Measurements from ENCODE around the gene SLC43A1.

Gene SLC43A1

DNA sequence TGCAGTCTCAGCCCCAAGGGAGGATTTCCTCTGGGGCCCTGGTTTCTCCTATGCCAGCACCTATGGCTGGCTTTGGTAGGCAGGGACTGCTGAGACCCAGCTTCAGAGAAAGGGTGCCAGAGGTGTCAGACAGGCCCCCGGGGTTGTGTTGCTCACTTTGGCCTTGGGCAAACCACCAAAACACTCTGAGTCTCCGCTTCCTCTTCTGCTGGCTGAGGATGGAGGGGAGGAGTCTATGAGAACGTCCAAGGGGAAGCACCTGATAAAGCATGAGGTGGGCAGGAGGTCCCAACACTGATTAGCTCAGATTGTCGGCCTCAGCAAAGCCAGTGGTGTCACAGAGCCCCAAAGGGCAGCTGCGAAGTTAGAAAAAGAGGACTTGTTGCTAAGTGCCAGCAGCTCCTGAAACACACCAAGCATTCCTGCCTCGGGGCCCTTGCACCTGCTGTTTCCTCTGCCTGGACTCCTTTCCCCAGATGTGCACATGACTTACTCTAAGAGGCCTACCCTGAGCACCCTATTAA is 32.4 kb upstream of the SLC43A1 start:
- Histone ChIP-seq H3K4me2 (ENCODE audit: low read length) (no peak overlapping the region), H4K12ac (ENCODE audit: low read depth, low read length) (no peak overlapping the region), H3K27me3 (ENCODE audit: insufficient read depth, low read length) (no peaks in the 10 kb centered on the region), H3K18ac (ENCODE audit: low read length) (no peak overlapping the region), H3K14ac (ENCODE audit: low read length) (no peak overlapping the region), H3K4me1 (ENCODE audit: control insufficient read depth in 1 of 2, insufficient read depth in 2 of 2, low read length in 2 of 2) (peaks cover 13 to 14% of the 10 kb centered on the region in 2 experiments), H3K79me2 (ENCODE audit: control insufficient read depth, insufficient read depth, low read length, poor library complexity) (no peaks in the 10 kb centered on the region), H4K8ac (ENCODE audit: low read depth, low read length) (no peak overlapping the region), H3K4ac (ENCODE audit: low read depth, low read length) (no peak overlapping the region), H2BK120ac (ENCODE audit: insufficient read depth, low read length, poor library complexity) (no peak overlapping the region), H3K4me3 (ENCODE audit: low read depth, low read length) (no peak overlapping the region), H3K9me3 (ENCODE audit: insufficient read depth, low read depth, low read length) (no peaks in the 10 kb centered on the region), H2BK12ac (ENCODE audit: low read length) (no peak overlapping the region), H3K79me1 (ENCODE audit: low read length) (no peaks in the 10 kb centered on the region), H2AFZ (ENCODE audit: insufficient read depth, low read length, poor library complexity) (no peak overlapping the region), H4K91ac (ENCODE audit: low read depth, low read length) (no peak overlapping the region), H3K27ac (ENCODE audit: low read depth, low read length) (no peak overlapping the region), H2BK5ac (ENCODE audit: low read depth, low read length, poor library complexity) (no peak overlapping the region), H2AK5ac (ENCODE audit: low read length) (no peak overlapping the region), H3K9ac (ENCODE audit: low read length) (no peak overlapping the region), H3K36me3 (ENCODE audit: control insufficient read depth in 1 of 2, insufficient read depth in 2 of 2, low read length in 2 of 2) (no peaks in the 10 kb centered on the region), H3K23ac (ENCODE audit: low read length) (no peak overlapping the region)
- WGBS (ENCODE audit: extremely low coverage, insufficient coverage, insufficient read length), result no CpG with 5 or more reads among the region's 6 CpGs
- peak; percentile 77 to 83 for DNase-seq

DNA sequence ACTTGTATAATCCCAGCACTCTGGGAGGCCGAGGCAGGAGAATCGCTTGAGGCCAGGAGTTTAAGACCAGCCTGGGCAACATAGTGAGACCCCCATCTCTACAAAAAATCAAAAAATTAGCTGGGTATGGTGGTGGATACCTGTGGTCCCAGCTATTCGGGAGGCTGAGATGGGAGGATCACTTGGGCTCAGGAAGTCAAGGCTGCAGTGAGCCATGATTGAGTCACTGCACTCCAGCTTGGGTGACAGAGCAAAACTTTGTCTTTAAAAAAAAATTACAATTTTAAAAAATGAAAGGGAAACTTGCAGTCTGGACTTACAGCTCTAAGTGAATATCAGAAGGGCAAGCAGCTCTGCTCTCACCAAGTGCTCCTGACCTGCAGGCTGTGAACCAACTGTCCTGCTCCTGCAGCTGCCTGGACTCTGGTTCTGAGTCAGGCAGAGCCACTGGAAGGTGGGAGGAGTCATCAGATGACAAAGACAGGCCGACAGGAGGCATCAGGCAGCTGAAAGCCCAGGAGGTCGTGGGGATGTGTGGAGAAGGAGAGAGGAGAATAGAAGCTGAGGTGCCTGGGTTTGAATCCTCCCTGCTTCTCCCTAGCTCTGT is 31.5 kb upstream of the SLC43A1 start:
- H3K14ac ChIP-seq (ENCODE audit: low read length), result no peak overlapping the region
- H3K4me3 ChIP-seq (ENCODE audit: low read depth, low read length), result no peak overlapping the region
- WGBS (ENCODE audit: extremely low coverage, insufficient coverage, insufficient read length), result no CpG with 5 or more reads among the region's 5 CpGs
- no peaks in the 10 kb centered on the region for H3K36me3 ChIP-seq (ENCODE audit: control insufficient read depth in 1 of 2, insufficient read depth in 2 of 2, low read length in 2 of 2)
- no peak overlapping the region for H2BK120ac ChIP-seq (ENCODE audit: insufficient read depth, low read length, poor library complexity)
- no peaks in the 10 kb centered on the region for H3K9me3 ChIP-seq (ENCODE audit: insufficient read depth, low read depth, low read length)
- no peak overlapping the region for H4K91ac ChIP-seq (ENCODE audit: low read depth, low read length)
- H3K4ac ChIP-seq (ENCODE audit: low read depth, low read length), result no peak overlapping the region
- no peak overlapping the region for H2AK5ac ChIP-seq (ENCODE audit: low read length)
- peaks cover 9 to 10% of the 10 kb centered on the region in 2 experiments for H3K4me1 ChIP-seq (ENCODE audit: control insufficient read depth in 1 of 2, insufficient read depth in 2 of 2, low read length in 2 of 2)
- no peak overlapping the region for H3K9ac ChIP-seq (ENCODE audit: low read length)
- peak in 1 of 2 donors; percentile 46 for DNase-seq
- no peak overlapping the region for H3K23ac ChIP-seq (ENCODE audit: low read length)
- no peak overlapping the region for H2AFZ ChIP-seq (ENCODE audit: insufficient read depth, low read length, poor library complexity)
- no peak overlapping the region for H2BK12ac ChIP-seq (ENCODE audit: low read length)
- no peaks in the 10 kb centered on the region for H3K79me1 ChIP-seq (ENCODE audit: low read length)
- no peak overlapping the region for H4K12ac ChIP-seq (ENCODE audit: low read depth, low read length)
- no peak overlapping the region for H4K8ac ChIP-seq (ENCODE audit: low read depth, low read length)
- H3K18ac ChIP-seq (ENCODE audit: low read length), result no peak overlapping the region
- no peak overlapping the region for H2BK5ac ChIP-seq (ENCODE audit: low read depth, low read length, poor library complexity)
- H3K27ac ChIP-seq (ENCODE audit: low read depth, low read length), result no peak overlapping the region
- H3K79me2 ChIP-seq (ENCODE audit: control insufficient read depth, insufficient read depth, low read length, poor library complexity), result no peaks in the 10 kb centered on the region
- no peak overlapping the region for H3K4me2 ChIP-seq (ENCODE audit: low read length)
- H3K27me3 ChIP-seq (ENCODE audit: insufficient read depth, low read length), result no peaks in the 10 kb centered on the region

- Histone ChIP-seq H3K4me3 (ENCODE audit: low read depth, low read length) (no peak overlapping the region), H3K14ac (ENCODE audit: low read length) (no peak overlapping the region)
- WGBS (ENCODE audit: extremely low coverage, insufficient coverage, insufficient read length), result no CpG with 5 or more reads among the region's 7 CpGs
Measured at GRCh38 chr11:57546451-57546850, 30.9 kb upstream of the SLC43A1 start.

GRCh38 chr11:57545883-57546282 is 30.4 kb upstream of the SLC43A1 start:
- no CpG with 5 or more reads among the region's 13 CpGs for WGBS (ENCODE audit: extremely low coverage, insufficient coverage, insufficient read length)

More at GRCh38 chr11:57546451-57546850, 30.9 kb upstream of the SLC43A1 start:
- H3K4me1 ChIP-seq (ENCODE audit: control insufficient read depth in 1 of 2, insufficient read depth in 2 of 2, low read length in 2 of 2), result peaks cover 8 to 10% of the 10 kb centered on the region in 2 experiments
- H3K79me2 ChIP-seq (ENCODE audit: control insufficient read depth, insufficient read depth, low read length, poor library complexity), result no peaks in the 10 kb centered on the region
- H4K12ac ChIP-seq (ENCODE audit: low read depth, low read length), result no peak overlapping the region
- no peaks in the 10 kb centered on the region for H3K9me3 ChIP-seq (ENCODE audit: insufficient read depth, low read depth, low read length)
- H3K27me3 ChIP-seq (ENCODE audit: insufficient read depth, low read length), result no peaks in the 10 kb centered on the region
- no peak overlapping the region for H3K18ac ChIP-seq (ENCODE audit: low read length)
- H3K79me1 ChIP-seq (ENCODE audit: low read length), result no peaks in the 10 kb centered on the region
- no peak overlapping the region for H3K23ac ChIP-seq (ENCODE audit: low read length)
- no peak overlapping the region for H3K4me2 ChIP-seq (ENCODE audit: low read length)
- H2BK12ac ChIP-seq (ENCODE audit: low read length), result no peak overlapping the region
- no peak overlapping the region for H2AK5ac ChIP-seq (ENCODE audit: low read length)
- no peak overlapping the region for H3K4ac ChIP-seq (ENCODE audit: low read depth, low read length)
- H3K36me3 ChIP-seq (ENCODE audit: control insufficient read depth in 1 of 2, insufficient read depth in 2 of 2, low read length in 2 of 2), result no peaks in the 10 kb centered on the region
- H3K9ac ChIP-seq (ENCODE audit: low read length), result no peak overlapping the region
- DNase-seq, result no peak
- no peak overlapping the region for H4K91ac ChIP-seq (ENCODE audit: low read depth, low read length)
- H2BK120ac ChIP-seq (ENCODE audit: insufficient read depth, low read length, poor library complexity), result no peak overlapping the region
- no peak overlapping the region for H4K8ac ChIP-seq (ENCODE audit: low read depth, low read length)
- no peak overlapping the region for H2BK5ac ChIP-seq (ENCODE audit: low read depth, low read length, poor library complexity)
- H2AFZ ChIP-seq (ENCODE audit: insufficient read depth, low read length, poor library complexity), result no peak overlapping the region
- H3K27ac ChIP-seq (ENCODE audit: low read depth, low read length), result no peak overlapping the region

More at GRCh38 chr11:57545883-57546282, 30.4 kb upstream of the SLC43A1 start:
- Histone ChIP-seq H3K4me1 (ENCODE audit: control insufficient read depth in 1 of 2, insufficient read depth in 2 of 2, low read length in 2 of 2) (peaks cover 8 to 10% of the 10 kb centered on the region in 2 experiments), H3K79me2 (ENCODE audit: control insufficient read depth, insufficient read depth, low read length, poor library complexity) (no peaks in the 10 kb centered on the region), H2AK5ac (ENCODE audit: low read length) (no peak overlapping the region), H2BK120ac (ENCODE audit: insufficient read depth, low read length, poor library complexity) (no peak overlapping the region), H2BK5ac (ENCODE audit: low read depth, low read length, poor library complexity) (no peak overlapping the region), H4K91ac (ENCODE audit: low read depth, low read length) (no peak overlapping the region), H3K9me3 (ENCODE audit: insufficient read depth, low read depth, low read length) (no peaks in the 10 kb centered on the region), H3K4ac (ENCODE audit: low read depth, low read length) (no peak overlapping the region), H2AFZ (ENCODE audit: insufficient read depth, low read length, poor library complexity) (no peak overlapping the region), H2BK12ac (ENCODE audit: low read length) (no peak overlapping the region), H3K79me1 (ENCODE audit: low read length) (no peaks in the 10 kb centered on the region), H4K8ac (ENCODE audit: low read depth, low read length) (no peak overlapping the region), H3K9ac (ENCODE audit: low read length) (no peak overlapping the region), H3K14ac (ENCODE audit: low read length) (no peak overlapping the region), H3K36me3 (ENCODE audit: control insufficient read depth in 1 of 2, insufficient read depth in 2 of 2, low read length in 2 of 2) (no peaks in the 10 kb centered on the region), H4K12ac (ENCODE audit: low read depth, low read length) (no peak overlapping the region), H3K4me3 (ENCODE audit: low read depth, low read length) (no peak overlapping the region), H3K27ac (ENCODE audit: low read depth, low read length) (no peak overlapping the region), H3K18ac (ENCODE audit: low read length) (no peak overlapping the region), H3K23ac (ENCODE audit: low read length) (no peak overlapping the region), H3K4me2 (ENCODE audit: low read length) (no peak overlapping the region), H3K27me3 (ENCODE audit: insufficient read depth, low read length) (no peaks in the 10 kb centered on the region)
- no peak for DNase-seq
